ENCODE results near the gene FAM162A.
A peak's percentile ranks its signal among the peaks of the same experiment; 100 is the strongest.

DNA sequence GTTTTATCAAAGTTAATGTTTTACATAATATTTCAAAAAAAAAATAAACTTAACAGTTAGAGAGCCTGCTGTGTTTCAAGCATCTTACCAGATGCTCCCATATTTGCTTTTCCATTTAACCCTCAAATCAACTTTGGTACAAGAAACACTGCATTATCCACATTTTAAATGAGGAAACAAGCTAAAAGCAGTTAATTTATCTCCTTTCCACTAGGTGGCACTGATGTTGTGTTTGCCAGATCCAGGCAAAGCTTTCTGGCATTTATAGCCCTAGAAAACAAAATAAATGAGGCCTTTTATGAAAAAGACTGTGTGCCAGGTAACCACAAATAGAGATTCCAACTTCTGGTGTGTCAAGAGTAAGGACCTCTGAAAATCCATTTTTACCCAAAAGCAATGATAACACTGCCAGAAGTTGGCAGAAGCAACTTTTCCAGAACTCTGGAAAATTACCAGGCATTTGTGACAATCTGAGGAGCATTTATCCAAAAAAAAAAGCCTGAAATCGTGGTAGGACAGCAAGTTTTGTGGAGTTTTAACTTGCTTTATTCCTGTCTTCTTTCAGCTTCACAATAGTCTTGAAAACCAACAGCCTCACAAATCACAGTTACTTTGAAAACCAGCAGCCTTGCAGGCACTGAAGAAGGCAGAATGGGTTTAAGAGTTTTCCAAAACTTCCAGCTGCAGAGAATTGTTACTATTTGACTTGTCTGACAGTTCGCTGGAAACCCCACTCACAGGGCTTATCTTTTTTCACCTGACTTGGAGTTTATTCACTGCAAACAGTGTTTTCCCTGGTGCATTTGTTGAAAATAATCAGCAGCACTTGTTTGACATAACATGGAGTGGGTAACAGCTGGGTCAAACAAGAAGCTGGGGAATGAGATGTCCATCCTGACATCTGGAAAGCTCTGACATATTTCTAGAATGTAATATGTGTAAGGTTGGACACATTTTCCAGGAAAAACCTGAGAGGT is 9.2 kb downstream of the FAM162A start:
- no peak for TF ChIP-seq POLR2AphosphoS5 (IDR thresholded peaks at IDR 0.05)
- TF ChIP-seq CTCF (IDR thresholded peaks at IDR 0.05), result peak; percentile 62 to 77 (median 65)
